PC-3 (cell line): ENCODE data around the gene BCL2L11.

Experiments used
- EZH2 ChIP-seq: fragments of 300-600 bp; sonication (generic); IDR thresholded peaks from one replicate; pipeline ENCODE4 v1.6.1; 2017; ENCODE audit warnings: antibody characterized with exemption, mild to moderate bottlenecking, low read length; ENCODE audit not compliant: unreplicated experiment
- TF ChIP-seq, protein P1 (sequence below): fragments of 300-600 bp; sonication (generic); conservative IDR thresholded peaks from 2 replicates; pipeline ENCODE4 v1.5.1; 2017; ENCODE audit warnings: antibody characterized with exemption, low read depth, mild to moderate bottlenecking, low read length

DNA sequence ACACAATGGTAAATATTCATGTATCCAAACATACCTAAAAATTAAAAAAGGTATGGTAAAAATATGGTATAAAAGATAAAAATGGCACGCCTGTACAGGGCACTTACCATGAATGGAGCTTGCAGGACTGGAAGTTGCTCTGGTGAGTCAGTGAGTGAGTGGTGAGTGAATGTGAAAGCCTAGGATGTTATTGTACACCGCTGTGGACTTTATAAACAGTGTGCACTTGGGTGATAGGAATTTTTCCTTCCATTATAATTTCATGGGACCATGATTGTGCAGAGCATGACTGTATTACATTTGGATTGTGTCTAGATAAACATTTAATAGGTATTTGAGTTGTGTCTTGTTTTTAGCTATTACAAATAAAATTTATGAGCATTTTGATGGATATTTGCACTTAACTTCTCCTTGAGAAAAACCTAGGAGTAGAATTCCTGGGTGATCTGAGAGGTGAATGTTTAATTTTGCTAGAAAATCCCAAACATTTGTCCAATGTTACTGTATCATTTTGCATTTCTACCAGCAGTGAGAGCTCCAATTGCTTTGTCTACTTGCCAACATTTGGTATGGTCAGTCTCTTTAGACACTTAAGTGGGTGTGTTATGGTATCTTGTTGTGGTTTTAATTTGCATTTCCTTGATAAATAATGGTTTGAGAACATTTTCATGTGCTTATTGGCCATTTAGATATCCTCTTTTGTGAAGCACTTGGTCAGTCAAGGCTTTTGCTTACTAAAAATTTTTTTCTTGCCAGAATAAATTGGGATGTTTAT lies 81.7 kb downstream of the BCL2L11 start:
- TF ChIP-seq, protein P1, sequence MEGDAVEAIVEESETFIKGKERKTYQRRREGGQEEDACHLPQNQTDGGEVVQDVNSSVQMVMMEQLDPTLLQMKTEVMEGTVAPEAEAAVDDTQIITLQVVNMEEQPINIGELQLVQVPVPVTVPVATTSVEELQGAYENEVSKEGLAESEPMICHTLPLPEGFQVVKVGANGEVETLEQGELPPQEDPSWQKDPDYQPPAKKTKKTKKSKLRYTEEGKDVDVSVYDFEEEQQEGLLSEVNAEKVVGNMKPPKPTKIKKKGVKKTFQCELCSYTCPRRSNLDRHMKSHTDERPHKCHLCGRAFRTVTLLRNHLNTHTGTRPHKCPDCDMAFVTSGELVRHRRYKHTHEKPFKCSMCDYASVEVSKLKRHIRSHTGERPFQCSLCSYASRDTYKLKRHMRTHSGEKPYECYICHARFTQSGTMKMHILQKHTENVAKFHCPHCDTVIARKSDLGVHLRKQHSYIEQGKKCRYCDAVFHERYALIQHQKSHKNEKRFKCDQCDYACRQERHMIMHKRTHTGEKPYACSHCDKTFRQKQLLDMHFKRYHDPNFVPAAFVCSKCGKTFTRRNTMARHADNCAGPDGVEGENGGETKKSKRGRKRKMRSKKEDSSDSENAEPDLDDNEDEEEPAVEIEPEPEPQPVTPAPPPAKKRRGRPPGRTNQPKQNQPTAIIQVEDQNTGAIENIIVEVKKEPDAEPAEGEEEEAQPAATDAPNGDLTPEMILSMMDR, result no peak
- TF ChIP-seq EZH2, result no peak
